ENCODE data around the gene RIF1.

DNA sequence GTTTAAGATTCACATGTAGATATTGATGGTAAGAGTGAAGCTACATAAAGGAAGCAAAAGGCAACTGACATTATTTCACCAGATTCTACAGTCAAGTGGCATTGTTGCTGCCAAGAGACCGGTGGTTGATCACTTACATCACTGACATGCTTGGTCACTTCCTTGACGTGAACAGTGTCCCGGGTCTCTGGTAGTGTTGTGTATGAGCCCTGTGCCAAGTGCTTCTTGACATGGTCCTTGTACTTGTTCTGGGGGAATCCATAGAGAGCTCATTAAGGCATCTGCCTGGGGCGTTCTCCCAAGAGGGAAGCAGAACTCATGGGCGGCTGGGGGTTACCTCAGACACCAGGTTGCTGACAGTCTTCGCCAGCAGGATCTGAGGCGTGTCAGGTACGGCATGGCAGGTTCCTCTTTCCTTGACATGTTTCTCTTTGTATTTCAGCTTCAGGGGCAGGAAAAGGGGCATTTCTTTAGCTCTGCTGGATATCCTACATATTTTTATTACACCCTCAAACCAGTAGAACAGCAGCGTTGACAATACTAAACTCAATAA, 116.2 kb downstream of the RIF1 start:
- TF ChIP-seq, protein P1, sequence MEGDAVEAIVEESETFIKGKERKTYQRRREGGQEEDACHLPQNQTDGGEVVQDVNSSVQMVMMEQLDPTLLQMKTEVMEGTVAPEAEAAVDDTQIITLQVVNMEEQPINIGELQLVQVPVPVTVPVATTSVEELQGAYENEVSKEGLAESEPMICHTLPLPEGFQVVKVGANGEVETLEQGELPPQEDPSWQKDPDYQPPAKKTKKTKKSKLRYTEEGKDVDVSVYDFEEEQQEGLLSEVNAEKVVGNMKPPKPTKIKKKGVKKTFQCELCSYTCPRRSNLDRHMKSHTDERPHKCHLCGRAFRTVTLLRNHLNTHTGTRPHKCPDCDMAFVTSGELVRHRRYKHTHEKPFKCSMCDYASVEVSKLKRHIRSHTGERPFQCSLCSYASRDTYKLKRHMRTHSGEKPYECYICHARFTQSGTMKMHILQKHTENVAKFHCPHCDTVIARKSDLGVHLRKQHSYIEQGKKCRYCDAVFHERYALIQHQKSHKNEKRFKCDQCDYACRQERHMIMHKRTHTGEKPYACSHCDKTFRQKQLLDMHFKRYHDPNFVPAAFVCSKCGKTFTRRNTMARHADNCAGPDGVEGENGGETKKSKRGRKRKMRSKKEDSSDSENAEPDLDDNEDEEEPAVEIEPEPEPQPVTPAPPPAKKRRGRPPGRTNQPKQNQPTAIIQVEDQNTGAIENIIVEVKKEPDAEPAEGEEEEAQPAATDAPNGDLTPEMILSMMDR (conservative IDR thresholded peaks at IDR 0.05), result no peak
- no peak for TF ChIP-seq ZFX (IDR thresholded peaks at IDR 0.05)

Data from C4-2B (cell line).